Mammary microvascular endothelial cell (primary cell): ENCODE data around the gene CCDC195. TPM values are rescaled to one million over a fixed set of nuclear protein-coding genes. Genes with fewer than 3 reads are reported as not detected.

ENCODE experiments used
- total RNA-seq: library from RNA; depleted of rRNA; stranded (reverse); fragments of >200 nt; gene quantifications from 2 replicates; pipeline ENCODE4 v1.2.3, GENCODE V29; 2015

CCDC195 gene, protein sequence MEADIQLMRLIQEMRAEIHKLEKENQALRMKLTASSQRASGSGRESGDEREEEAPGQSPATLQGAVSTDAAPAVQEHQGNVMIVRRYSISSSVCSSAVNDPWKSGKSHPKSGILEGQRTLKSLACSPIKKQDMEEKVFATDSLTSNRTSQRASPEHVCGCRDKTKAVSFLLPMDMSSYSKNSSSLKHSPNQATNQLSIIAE
- not detected in 2 replicates for total RNA-seq

DNA sequence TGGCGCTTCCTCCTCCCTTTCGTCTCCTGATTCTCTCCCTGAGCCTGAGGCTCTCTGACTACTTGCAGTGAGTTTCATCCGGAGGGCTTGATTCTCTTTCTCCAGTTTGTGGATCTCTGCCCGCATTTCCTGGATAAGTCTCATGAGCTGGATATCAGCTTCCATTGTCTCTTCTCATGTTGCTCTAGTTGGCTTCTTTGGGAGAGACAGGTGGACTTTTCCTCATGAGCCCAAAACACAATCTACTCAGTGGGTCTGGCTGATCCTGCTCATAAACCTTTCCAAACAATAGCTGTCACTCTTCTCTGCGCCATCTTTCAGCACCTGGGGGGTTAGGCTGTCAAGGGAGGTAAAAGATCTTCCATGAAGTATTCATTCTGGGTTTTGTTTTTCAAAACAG is at the start of gene CCDC195:
Gene CCDC195, minus strand, starts transcription at position 165 of the 400 bp plus-strand sequence. Its CDS starts 0 bp downstream, at position 165.

Other genes starting within 250 kb of the CCDC195 start
- gene CUL3, start 131.0 kb downstream of the CCDC195 start, total RNA-seq: 46.5 and 49.0 TPM in 2 replicates